ENCODE measurements around the gene SMPDL3A.
"Not testable (repeated sequence)": the region's sequence is repeated elsewhere in the genome, so short reads cannot be mapped to it uniquely, and the experiment has no call there.

The SMPDL3A gene, protein sequence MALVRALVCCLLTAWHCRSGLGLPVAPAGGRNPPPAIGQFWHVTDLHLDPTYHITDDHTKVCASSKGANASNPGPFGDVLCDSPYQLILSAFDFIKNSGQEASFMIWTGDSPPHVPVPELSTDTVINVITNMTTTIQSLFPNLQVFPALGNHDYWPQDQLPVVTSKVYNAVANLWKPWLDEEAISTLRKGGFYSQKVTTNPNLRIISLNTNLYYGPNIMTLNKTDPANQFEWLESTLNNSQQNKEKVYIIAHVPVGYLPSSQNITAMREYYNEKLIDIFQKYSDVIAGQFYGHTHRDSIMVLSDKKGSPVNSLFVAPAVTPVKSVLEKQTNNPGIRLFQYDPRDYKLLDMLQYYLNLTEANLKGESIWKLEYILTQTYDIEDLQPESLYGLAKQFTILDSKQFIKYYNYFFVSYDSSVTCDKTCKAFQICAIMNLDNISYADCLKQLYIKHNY

DNA sequence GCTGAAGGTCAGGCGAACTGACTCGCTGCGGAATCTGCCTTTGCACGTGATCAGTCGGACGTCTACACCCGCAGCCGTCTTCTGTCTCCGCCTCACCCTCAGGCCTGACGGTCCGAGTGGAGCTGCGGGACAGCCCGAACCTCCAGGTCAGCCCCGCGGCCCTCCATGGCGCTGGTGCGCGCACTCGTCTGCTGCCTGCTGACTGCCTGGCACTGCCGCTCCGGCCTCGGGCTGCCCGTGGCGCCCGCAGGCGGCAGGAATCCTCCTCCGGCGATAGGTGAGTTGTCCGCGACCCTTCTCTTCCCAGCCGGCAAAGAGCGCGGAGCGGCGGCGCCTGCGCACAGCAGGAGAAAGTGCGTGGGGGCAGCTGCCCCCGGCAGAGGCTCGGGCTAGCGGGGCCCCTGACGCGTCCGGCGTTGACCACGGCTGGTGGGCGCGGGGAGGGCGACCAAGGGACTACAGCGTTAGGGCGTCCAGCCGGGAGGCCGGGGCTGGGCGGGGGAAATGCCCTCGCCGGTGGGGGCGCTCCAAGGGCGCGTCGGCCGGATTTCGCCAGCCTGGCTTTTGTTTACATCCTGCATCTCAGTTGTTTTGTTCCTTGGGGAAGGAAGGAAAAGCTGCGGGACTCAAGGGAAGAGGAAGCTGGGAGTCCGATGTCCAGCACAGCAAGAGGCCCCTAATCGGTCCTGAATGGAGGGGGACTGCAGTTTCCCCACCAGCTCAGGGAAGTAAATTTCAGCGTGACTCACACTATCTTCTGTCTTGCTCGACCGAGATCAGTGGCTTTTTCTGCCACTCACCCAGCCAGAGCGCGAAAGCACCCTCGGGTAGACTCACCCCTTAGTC is at the start of gene SMPDL3A:
TSS of gene SMPDL3A (plus strand) at position 77 of the 846 bp plus-strand sequence. CDS start at position 166, 89 bp downstream.
- FAIRE-seq = no peak

- FAIRE-seq = no peak
Measured at GRCh38 chr6:122740091-122740490, 49.0 kb upstream of the SMPDL3A start.

- no peak for FAIRE-seq
Measured at GRCh38 chr6:122740936-122741335, 48.1 kb upstream of the SMPDL3A start.

GRCh38 chr6:122744247-122744646 is 44.8 kb upstream of the SMPDL3A start:
- not testable (repeated sequence) for FAIRE-seq

DNA sequence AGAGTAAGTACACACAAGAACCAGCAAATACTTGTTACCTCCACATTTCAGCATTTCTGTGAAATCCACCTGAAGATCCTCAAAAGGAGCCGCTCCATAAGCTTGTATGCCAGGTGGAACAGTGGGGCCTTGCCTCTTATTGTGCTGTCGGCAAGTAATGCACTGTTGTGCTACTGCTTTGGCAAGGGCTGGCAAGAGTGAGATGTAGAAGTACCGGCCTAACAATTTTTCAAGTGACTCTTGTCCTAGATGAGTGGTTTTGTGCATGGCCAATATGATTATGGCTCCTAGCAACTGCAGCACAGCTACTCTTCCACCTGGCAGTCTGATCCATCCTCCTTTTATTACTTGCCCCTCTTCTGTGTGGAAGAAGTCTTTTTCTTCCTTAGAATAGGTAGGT is 44.2 kb upstream of the SMPDL3A start:
- FAIRE-seq = not testable (repeated sequence)

GRCh38 chr6:122746688-122747087 is 42.4 kb upstream of the SMPDL3A start:
- FAIRE-seq = no peak

GRCh38 chr6:122747573-122747972 is 41.5 kb upstream of the SMPDL3A start:
- FAIRE-seq = no peak

GRCh38 chr6:122748945-122749344 is 40.1 kb upstream of the SMPDL3A start:
- not testable (repeated sequence) for FAIRE-seq

DNA sequence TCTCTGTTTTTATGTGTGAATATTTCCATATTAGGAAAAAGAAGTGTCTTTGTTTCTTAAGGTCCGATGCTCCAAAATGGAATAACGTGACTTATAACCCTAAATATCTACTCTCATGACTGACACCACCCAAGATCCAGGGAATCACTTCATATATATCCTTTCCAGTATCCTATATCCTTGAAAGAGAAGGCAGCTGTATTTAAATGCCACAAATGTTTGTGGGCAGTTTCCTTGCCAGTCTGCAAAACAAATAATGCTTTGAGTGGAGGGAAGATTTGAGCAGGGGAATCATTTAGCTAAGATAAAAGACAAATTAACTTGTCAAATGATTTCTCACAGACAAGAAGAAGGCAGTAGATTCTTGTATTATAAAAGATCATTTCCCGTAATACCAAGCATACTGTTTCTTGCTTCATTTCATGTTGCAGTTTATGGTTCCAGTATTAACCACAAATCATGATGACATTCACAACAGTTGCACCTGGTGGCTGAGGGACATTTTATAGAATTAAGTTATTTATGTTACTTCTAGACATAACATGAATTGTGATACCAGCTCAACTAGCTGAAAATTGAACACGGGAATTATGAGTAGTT is 39.5 kb upstream of the SMPDL3A start:
- FAIRE-seq = no peak

DNA sequence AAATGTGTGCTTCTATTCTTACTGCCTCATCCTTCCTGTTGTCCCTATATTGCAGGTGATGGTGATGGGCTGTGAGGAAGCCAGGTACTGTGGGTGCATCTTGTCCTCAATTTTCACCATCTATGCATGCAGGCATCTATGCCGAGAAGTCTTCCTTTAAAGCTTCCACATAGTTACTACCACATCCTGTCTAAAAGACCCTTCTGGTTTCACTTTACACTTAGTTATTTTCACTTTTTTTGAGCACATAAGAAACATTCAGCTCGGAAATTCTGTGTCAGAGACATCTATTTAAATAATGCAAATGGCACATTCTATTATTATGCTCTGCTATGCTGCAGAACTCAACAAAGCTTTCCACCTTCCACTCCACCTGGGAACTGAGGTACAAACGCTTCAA is 37.7 kb upstream of the SMPDL3A start:
- no peak for FAIRE-seq

DNA sequence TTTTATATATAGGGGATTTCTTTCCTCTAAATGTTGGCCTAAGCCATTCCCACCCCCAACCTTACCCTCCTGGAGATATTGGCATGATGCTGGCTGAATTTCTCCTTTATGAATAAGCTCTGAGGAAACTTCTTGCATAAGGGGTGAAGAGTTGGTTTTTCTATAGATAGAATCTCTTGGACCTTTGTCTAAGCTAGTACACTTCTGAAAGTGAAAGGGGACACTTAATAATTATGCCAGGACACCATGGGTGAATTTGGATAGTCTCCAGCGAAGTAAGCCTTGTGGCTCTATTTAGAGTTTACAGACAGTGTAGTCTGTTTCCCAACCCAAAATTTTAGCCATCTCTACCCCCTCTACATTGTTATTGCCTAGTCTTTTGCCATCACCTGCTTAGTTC is 36.6 kb upstream of the SMPDL3A start:
- FAIRE-seq = no peak

DNA sequence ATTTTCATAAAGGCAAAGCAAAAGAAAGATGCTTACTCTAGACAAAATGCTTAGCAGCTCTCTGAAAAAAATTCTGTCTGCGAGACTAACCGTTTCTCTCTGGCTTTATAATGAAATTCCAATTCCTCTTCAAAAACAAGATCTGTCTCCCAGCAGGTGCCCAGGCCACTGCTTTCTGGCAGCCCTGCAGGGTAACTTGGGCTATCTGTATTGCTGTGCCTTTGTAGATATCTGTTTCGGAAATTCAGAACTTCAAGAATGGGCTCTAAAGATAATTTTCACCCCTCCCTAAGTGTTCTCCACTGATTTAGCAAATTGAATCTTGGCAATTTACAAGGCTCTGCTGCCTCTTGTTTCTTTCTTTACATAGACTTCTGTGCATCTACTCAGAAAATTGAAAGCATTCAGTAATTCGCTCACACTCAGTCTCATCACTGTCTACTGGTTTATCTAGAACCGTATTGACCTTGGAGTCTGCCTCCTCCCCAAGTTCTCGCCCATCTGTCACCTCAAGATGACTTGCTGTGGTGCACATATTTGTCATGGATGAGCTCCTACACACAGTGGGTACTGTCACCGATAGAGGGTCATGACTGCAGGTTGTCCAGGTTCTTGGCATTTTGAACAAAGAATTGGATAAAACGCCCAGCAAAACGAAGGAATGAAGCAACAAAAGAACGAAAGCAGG is 35.9 kb upstream of the SMPDL3A start:
- FAIRE-seq = no peak

GRCh38 chr6:122753688-122754056 is 35.4 kb upstream of the SMPDL3A start:
- FAIRE-seq = no peak

GRCh38 chr6:122754191-122754731 is 34.8 kb upstream of the SMPDL3A start:
- FAIRE-seq = no peak

DNA sequence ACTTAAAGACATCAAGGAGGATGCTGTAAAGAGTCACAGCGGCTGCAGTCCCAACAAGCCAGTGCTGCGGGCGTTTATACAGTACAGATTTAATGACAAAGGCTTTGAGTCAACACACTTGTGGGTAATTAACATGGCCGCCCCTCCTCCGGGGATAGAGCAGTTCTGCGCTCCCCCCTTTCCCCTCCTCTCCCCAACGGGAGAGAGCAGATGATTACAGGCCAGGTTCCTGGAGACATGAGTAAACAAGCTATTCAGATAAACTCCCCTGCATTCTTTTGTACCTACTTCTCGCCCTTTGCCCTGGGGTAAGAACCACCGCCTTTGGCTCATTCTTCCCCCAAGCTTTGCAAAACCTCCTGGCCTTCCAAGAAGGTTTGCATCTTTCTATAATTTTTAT is 33.2 kb upstream of the SMPDL3A start:
- no peak for FAIRE-seq

DNA sequence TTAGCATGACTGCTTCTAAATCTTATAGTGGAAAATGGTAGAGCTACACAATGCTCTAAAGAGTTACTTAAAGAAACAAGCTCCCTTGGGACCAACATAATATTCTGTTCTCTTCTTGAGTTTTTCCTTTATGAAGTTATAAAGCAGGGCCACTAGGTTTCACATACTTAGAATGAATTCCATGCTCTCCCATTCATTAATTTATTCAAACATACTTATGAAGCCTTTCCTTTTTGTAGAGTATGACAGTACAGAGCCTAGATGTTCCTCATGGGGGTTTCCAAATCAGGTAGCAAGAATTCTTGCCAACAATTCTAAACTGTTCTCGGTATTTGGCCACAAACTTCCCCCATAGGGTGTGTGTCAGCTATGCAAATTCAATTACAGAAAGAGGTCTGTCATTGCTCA is 30.1 kb upstream of the SMPDL3A start:
- FAIRE-seq = no peak

DNA sequence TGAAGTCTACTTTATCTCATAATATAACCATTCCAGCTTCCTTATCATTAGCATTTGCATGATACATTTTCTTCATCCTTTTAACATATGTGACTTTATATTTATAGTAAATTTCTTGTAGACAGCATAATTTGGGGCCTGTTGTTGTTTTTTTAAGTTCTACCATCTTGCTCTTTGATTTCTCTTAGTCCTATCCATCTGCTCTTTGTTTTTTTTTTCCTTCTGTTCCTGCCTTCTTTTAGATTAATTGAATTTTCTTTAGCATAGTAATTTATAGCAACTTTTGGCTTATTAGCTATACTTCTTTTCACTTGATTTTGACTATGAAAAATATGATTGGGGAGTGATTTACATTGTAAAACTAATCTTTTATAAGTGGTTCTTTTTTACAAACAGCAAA is 28.7 kb upstream of the SMPDL3A start:
- no peak for FAIRE-seq

DNA sequence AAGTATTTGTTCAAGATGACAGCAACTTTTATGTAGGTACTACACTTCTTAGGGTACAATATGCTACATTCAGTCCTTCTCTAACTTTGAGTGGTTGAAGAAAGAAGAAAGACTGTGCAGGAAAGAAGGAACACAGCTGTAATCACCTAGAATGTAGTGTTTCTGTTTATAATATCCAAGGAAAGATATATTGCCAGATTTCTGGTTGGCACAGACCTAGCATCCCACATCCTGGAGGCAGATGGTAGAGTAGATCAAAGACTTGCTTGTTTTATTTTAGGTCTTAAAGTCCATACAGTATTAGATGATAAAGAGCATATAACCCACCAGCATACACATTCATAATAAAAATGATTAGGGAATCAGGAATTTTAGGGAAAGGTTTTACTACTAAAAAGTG is 22.8 kb upstream of the SMPDL3A start:
- FAIRE-seq = no peak

GRCh38 chr6:122770835-122771601 is 18.0 kb upstream of the SMPDL3A start:
- no peak for FAIRE-seq

DNA sequence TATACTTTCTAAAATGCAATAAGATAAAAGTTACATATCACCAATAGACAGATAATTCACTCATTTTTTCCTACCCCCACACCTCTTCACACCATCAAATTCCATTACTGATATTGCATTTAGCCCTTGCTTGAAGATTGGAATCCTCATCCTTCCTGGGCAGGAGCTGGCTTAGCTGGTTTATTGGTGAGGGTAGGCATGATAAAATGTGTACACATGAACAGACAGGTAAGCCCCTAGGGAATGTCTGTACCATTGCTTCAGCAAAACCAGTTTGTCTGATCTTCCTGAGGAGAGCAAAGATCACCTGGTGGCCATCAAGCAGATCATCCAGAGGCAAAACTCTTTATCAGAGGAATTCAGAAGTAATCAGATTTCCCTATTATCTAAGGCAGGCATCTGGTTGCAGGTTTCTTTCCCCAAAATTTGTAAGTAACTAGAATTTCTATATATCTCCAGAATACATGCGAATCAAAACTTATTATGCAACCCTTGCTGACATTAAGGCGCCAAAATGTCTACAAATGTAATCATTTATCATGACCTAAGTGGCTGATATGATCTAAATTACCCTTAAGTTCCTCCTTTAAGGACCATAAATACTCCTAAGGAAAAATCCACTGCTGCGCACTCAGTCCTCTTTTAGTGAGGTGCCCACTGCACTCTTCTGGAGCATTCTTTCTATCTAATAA is 16.2 kb upstream of the SMPDL3A start:
- no peak for FAIRE-seq

DNA sequence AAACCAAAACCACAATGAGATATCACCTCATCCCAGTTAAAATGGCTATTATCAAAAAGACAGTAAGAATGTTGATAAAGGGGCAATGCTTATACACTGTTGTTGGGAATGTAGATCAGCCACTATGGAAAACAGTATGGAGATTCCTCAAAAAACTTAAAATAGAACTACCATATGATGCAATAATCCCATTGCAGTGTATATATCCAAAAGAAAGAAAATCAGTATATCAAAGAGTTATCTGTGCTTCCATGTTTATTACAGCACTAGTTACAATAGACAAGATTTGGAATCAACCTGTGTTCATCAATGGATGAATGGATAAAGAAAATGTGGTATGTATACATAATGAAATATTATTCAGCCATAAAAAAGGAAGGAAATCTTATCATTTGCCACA is 13.1 kb upstream of the SMPDL3A start:
- no peak for FAIRE-seq

Data from colon (tissue), 2 donors.